ENCODE results near the gene NUP50.
"Not testable (repeated sequence)": the region's sequence is repeated elsewhere in the genome, so short reads cannot be mapped to it uniquely, and the experiment has no call there.

The NUP50 gene

GRCh38 chr22:45162531-45162930, 1.2 kb upstream of the NUP50 start:
- no peak for FAIRE-seq

- FAIRE-seq, result no peak
Measured at GRCh38 chr22:45163099-45163450, 650 bp upstream of the NUP50 start.

- no peak for FAIRE-seq
Measured at GRCh38 chr22:45164270-45165088, 754 bp downstream of the NUP50 start.

- FAIRE-seq, result no peak
Measured at GRCh38 chr22:45166932-45167331, 3.2 kb downstream of the NUP50 start.

GRCh38 chr22:45169591-45170466, 6.1 kb downstream of the NUP50 start:
- FAIRE-seq, result no peak

GRCh38 chr22:45171830-45172229, 8.1 kb downstream of the NUP50 start:
- FAIRE-seq, result no peak

GRCh38 chr22:45172881-45173585, 9.3 kb downstream of the NUP50 start:
- FAIRE-seq, result no peak

- FAIRE-seq, result no peak
Measured at GRCh38 chr22:45179276-45180049, 15.7 kb downstream of the NUP50 start.

- no peak for FAIRE-seq
Measured at GRCh38 chr22:45180146-45180679, 16.5 kb downstream of the NUP50 start.

GRCh38 chr22:45181240-45181639, 17.5 kb downstream of the NUP50 start:
- FAIRE-seq, result no peak

- no peak for FAIRE-seq
Measured at GRCh38 chr22:45181766-45182165, 18.0 kb downstream of the NUP50 start.

- FAIRE-seq, result no peak
Measured at GRCh38 chr22:45183974-45184373, 20.2 kb downstream of the NUP50 start.

GRCh38 chr22:45185718-45186514, 22.2 kb downstream of the NUP50 start:
- FAIRE-seq, result no peak

- no peak for FAIRE-seq
Measured at GRCh38 chr22:45187891-45188290, 24.2 kb downstream of the NUP50 start.

- no peak for FAIRE-seq
Measured at GRCh38 chr22:45188779-45189178, 25.1 kb downstream of the NUP50 start.

GRCh38 chr22:45190202-45190872, 26.6 kb downstream of the NUP50 start:
- no peak for FAIRE-seq

- not testable (repeated sequence) for FAIRE-seq
Measured at GRCh38 chr22:45191746-45192145, 28.0 kb downstream of the NUP50 start.

GRCh38 chr22:45192701-45193187, 29.0 kb downstream of the NUP50 start:
- no peak for FAIRE-seq

- no peak for FAIRE-seq
Measured at GRCh38 chr22:45194686-45195085, 31.0 kb downstream of the NUP50 start.

GRCh38 chr22:45195616-45196015, 31.9 kb downstream of the NUP50 start:
- no peak for FAIRE-seq

- no peak for FAIRE-seq
Measured at GRCh38 chr22:45196308-45196707, 32.6 kb downstream of the NUP50 start.

Measured in endometrium (tissue), 2 donors.